ENCODE data around the gene MARCHF2. TPM values are rescaled to one million over a fixed set of nuclear protein-coding genes. Genes with fewer than 3 reads are reported as not detected.

MARCHF2 gene
- total and polyA plus RNA-seq, 2 donors (not counting 1 experiment from before 2014, with no cell fraction given), result 22.9 to 52.6 TPM

DNA sequence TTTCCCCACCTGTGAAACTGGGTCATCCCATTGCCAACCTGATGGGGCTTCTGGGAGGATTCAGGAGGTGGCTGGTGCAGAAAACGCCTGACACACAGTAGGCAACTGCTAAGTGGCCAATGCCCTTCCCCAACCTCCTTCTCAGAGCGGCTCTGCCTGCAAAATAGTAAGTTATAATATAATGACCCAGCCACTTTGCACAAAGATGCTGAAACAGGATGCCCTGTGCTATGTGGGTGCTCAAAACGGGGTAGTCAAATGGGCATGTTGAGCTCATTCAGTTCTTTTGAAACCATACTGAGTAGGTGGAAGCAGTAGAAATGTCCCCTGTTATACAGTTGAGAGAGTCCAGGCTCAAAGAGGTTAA lies 507 bp downstream of the MARCHF2 start:
- Histone ChIP-seq H3K4me3 (ENCODE audit: control extremely low read depth in 1 of 5, extremely low read depth in 1 of 5, insufficient read depth in 1 of 5, low read depth in 2 of 5, low read length in 4 of 5) (peak overlapping the region; percentile 52 to 82 (median 65)), H3K4me1 (ENCODE audit: control insufficient read depth in 2 of 2, insufficient read depth in 2 of 2, low read length in 2 of 2) (peaks cover 5 to 9% of the 10 kb centered on the region in 2 donors), H4K20me1 (ENCODE audit: control insufficient read depth, insufficient read depth, low read length, poor library complexity, severe bottlenecking) (no peaks in the 10 kb centered on the region), H3K79me2 (ENCODE audit: control insufficient read depth, insufficient read depth, low read length) (peaks cover 7% of the 10 kb centered on the region), H3K4me2 (replicated peaks; ENCODE audit: low read depth, low read length, poor library complexity, severe bottlenecking) (peak overlapping the region; percentile 84), H3K9me3 (ENCODE audit: control extremely low read depth in 1 of 3, control insufficient read depth in 2 of 3, insufficient read depth in 1 of 3, low read length in 2 of 3) (no peaks in the 10 kb centered on the region), H3K27ac (ENCODE audit: low read length in 2 of 2) (peak overlapping the region in 1 of 2 donors; percentile 59), H3K36me3 (replicated peaks in 1 of 2; ENCODE audit: control extremely low read depth in 1 of 2, control insufficient read depth in 1 of 2, extremely low read depth in 1 of 2, insufficient read depth in 2 of 2, low read length in 1 of 2) (no peaks in the 10 kb centered on the region), H3K9ac (ENCODE audit: low read length) (peak overlapping the region; percentile 76), H3K27me3 (replicated peaks in 1 of 4; ENCODE audit: control extremely low read depth in 1 of 4, control insufficient read depth in 3 of 4, insufficient read depth in 4 of 4, low read length in 3 of 4) (no peaks in the 10 kb centered on the region), H2AFZ (ENCODE audit: insufficient read depth, low read depth, low read length, poor library complexity, severe bottlenecking) (peak overlapping the region; percentile 72)
- ChIA-PET POLR2A (interaction anchor here (0.6 to 2.9 kb wide), 6 partner anchors 23 to 168 kb away, joined by 3 to 19 read pairs (median 6); partner anchors contain the start of genes HNRNPM, RAB11B and ZNF414), CTCF (interaction anchor here (0.7 to 5.5 kb wide), 14 partner anchors 10 to 1836 kb away, joined by 3 to 49 read pairs (median 10); partner anchors contain the start of genes HNRNPM, MYO1F, RAB11B and ZNF414)
- H3K27me3 Mint-ChIP-seq, result no peaks in the 10 kb centered on the region
- 14% methylated on average over 1 of the region's 3 CpGs for whole genome bisulfite sequencing (ENCODE audit: insufficient coverage)
- peaks cover 11% of the 10 kb centered on the region for H3K4me1 Mint-ChIP-seq
- H3K4me3 Mint-ChIP-seq, result peak overlapping the region; percentile 68
- ATAC-seq (ENCODE audit: low read depth) (no peak), DNase-seq (no peak)
- H3K27ac Mint-ChIP-seq, result peak overlapping the region; percentile 16
- no peaks in the 10 kb centered on the region for H3K9me3 Mint-ChIP-seq (ENCODE audit: insufficient read depth)
- intact Hi-C loops (cut with micrococcal nuclease), result loop anchor here (1.0 kb wide), 5 partner anchors 23 to 156 kb away; partner anchors contain the start of genes HNRNPM and RAB11B
- TF ChIP-seq, protein P1, sequence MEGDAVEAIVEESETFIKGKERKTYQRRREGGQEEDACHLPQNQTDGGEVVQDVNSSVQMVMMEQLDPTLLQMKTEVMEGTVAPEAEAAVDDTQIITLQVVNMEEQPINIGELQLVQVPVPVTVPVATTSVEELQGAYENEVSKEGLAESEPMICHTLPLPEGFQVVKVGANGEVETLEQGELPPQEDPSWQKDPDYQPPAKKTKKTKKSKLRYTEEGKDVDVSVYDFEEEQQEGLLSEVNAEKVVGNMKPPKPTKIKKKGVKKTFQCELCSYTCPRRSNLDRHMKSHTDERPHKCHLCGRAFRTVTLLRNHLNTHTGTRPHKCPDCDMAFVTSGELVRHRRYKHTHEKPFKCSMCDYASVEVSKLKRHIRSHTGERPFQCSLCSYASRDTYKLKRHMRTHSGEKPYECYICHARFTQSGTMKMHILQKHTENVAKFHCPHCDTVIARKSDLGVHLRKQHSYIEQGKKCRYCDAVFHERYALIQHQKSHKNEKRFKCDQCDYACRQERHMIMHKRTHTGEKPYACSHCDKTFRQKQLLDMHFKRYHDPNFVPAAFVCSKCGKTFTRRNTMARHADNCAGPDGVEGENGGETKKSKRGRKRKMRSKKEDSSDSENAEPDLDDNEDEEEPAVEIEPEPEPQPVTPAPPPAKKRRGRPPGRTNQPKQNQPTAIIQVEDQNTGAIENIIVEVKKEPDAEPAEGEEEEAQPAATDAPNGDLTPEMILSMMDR (IDR thresholded peaks at IDR 0.05), result no peak
- TF ChIP-seq EZH2 (IDR thresholded peaks at IDR 0.05; ENCODE audit: borderline replicate concordance, insufficient read depth, low read depth, low read length, poor library complexity, severe bottlenecking), result no peak

DNA sequence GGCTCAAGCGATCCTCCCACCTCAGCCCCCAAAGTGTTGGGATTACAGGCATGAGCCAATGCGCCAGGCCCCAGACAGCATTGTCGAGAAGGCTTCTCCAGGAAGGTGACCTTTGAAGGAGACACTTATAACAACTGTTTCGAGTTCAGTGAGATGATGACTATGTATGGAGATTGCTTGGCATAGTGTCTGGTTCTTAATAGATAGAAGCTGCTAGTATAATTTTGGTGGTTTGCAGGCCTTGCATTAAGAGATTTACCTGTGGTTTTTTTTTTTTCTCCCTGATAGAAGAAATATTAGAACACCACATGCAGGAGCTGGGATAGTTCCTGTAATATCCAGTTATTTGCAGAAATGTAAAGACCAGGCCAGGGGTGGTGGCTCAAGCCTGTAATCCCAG lies 3.7 kb downstream of the MARCHF2 start:
- intact Hi-C loops (cut with micrococcal nuclease), result no loop called here
- DNase-seq (no peak), ATAC-seq (ENCODE audit: low read depth) (no peak)
- Histone ChIP-seq H3K27ac (ENCODE audit: low read length in 2 of 2) (no peak overlapping the region), H3K27me3 (replicated peaks in 1 of 4; ENCODE audit: control extremely low read depth in 1 of 4, control insufficient read depth in 3 of 4, insufficient read depth in 4 of 4, low read length in 3 of 4) (no peaks in the 10 kb centered on the region), H4K20me1 (ENCODE audit: control insufficient read depth, insufficient read depth, low read length, poor library complexity, severe bottlenecking) (no peaks in the 10 kb centered on the region), H3K9ac (ENCODE audit: low read length) (no peak overlapping the region), H3K9me3 (ENCODE audit: control extremely low read depth in 1 of 3, control insufficient read depth in 2 of 3, insufficient read depth in 1 of 3, low read length in 2 of 3) (no peaks in the 10 kb centered on the region), H3K79me2 (ENCODE audit: control insufficient read depth, insufficient read depth, low read length) (peaks cover 7% of the 10 kb centered on the region), H3K4me1 (ENCODE audit: control insufficient read depth in 2 of 2, insufficient read depth in 2 of 2, low read length in 2 of 2) (peaks cover 5 to 9% of the 10 kb centered on the region in 2 donors), H3K4me2 (replicated peaks; ENCODE audit: low read depth, low read length, poor library complexity, severe bottlenecking) (no peak overlapping the region), H2AFZ (ENCODE audit: insufficient read depth, low read depth, low read length, poor library complexity, severe bottlenecking) (no peak overlapping the region), H3K4me3 (ENCODE audit: control extremely low read depth in 1 of 5, extremely low read depth in 1 of 5, insufficient read depth in 1 of 5, low read depth in 2 of 5, low read length in 4 of 5) (no peak overlapping the region), H3K36me3 (replicated peaks in 1 of 2; ENCODE audit: control extremely low read depth in 1 of 2, control insufficient read depth in 1 of 2, extremely low read depth in 1 of 2, insufficient read depth in 2 of 2, low read length in 1 of 2) (peaks cover 0 to under 1% of the 10 kb centered on the region in 2 experiments)
- Mint-ChIP-seq H3K4me1 (peaks cover 8% of the 10 kb centered on the region), H3K27me3 (no peaks in the 10 kb centered on the region), H3K9me3 (ENCODE audit: insufficient read depth) (no peaks in the 10 kb centered on the region), H3K27ac (no peak overlapping the region), H3K4me3 (no peak overlapping the region)
- ChIA-PET CTCF (interaction anchor here (1.3 kb wide), 1 partner anchor 24 kb away, joined by 5 read pairs; no protein-coding TSS in a partner anchor), POLR2A (no interaction called here)
- TF ChIP-seq, protein P1 (IDR thresholded peaks at IDR 0.05), result no peak
- no peak for TF ChIP-seq EZH2 (IDR thresholded peaks at IDR 0.05; ENCODE audit: borderline replicate concordance, insufficient read depth, low read depth, low read length, poor library complexity, severe bottlenecking)
- 75% methylated on average over 2 of the region's 4 CpGs for WGBS (ENCODE audit: insufficient coverage)
